ENCODE measurements around the gene TRAF5.
A peak's percentile ranks its signal among the peaks of the same experiment; 100 is the strongest.

The TRAF5 gene, protein sequence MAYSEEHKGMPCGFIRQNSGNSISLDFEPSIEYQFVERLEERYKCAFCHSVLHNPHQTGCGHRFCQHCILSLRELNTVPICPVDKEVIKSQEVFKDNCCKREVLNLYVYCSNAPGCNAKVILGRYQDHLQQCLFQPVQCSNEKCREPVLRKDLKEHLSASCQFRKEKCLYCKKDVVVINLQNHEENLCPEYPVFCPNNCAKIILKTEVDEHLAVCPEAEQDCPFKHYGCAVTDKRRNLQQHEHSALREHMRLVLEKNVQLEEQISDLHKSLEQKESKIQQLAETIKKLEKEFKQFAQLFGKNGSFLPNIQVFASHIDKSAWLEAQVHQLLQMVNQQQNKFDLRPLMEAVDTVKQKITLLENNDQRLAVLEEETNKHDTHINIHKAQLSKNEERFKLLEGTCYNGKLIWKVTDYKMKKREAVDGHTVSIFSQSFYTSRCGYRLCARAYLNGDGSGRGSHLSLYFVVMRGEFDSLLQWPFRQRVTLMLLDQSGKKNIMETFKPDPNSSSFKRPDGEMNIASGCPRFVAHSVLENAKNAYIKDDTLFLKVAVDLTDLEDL

DNA sequence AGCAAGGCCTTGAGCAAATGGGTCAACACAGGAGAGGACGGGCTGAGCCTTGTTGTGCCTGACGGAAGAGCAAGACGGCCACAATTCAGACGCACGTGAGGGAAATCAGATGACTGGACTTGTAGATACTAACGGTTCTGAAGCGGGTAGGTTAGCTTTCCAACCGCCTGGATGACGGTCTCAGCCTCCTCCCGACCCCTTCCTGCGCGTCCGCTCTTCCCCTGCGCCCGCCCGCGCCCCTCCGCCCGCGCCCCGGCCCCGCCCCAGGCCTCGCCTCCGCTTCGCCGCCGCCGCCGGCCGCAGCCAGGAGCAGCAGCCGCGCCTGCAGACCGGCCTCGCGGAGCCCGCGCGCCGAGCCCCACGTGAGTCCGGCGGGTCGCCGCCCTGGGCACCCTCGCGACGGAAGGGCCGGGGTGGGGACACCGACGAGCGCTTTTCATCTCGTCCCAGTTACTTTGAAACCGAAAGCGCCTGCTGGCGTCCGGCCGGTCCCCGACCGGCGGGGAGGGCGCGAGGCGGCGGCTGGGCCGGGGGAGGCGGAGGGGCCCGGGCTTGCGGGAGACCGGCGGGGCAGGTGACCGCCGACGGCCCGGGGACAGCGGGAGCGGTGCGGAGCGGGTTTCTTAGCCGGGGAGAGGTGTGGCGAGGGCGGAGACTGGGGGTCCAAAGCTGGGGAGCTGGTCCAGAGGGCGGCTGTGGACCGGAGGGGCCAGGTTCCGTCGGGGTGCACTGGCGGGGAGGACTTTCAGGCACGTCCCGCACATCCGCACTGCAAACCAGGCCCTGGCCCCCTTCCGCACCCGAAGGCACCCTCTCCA lies at the start of gene TRAF5:
TRAF5 (plus strand) TSS at position 306 of the 818 bp plus-strand sequence. CDS start 26,407 bp downstream, outside the sequence.
- peak within 1 kb of the TSS; percentile 93 for H3K4me3 Mint-ChIP-seq
- H3K36me3 Mint-ChIP-seq (ENCODE audit: low read depth): peaks cover 21% of the 10 kb centered on the region
- H3K27me3 Mint-ChIP-seq (ENCODE audit: low read depth): no peaks in the 10 kb centered on the region
- H3K27ac Mint-ChIP-seq: peak within 1 kb of the TSS; percentile 91
- no peaks in the 10 kb centered on the region for H3K9me3 Mint-ChIP-seq
- peaks cover 60% of the 10 kb centered on the region for H3K4me1 Mint-ChIP-seq (ENCODE audit: low read depth)

DNA sequence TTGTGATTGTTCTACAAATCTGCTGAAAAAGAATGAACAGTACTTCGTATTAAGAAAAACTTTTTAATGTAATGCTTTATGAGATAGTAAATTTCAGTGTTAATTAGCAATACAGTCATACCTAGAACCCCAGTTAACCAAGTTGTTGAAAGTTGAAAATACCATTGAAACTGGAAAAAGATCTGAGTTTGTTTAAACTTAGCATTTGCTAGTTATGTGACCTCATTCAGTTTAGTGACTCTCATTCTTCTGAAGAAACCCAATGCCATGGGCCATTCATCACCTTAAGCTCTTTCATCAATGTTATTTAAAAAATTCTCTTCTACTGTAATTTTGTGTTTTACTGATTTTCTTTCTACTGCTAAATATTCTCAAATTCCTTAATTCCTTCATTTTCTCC lies 47.3 kb upstream of the TRAF5 start:
- Mint-ChIP-seq H3K36me3 (ENCODE audit: low read depth) (peaks cover 12% of the 10 kb centered on the region), H3K27me3 (ENCODE audit: low read depth) (no peaks in the 10 kb centered on the region), H3K9me3 (no peaks in the 10 kb centered on the region), H3K27ac (no peak overlapping the region), H3K4me3 (no peak overlapping the region), H3K4me1 (ENCODE audit: low read depth) (no peaks in the 10 kb centered on the region)

DNA sequence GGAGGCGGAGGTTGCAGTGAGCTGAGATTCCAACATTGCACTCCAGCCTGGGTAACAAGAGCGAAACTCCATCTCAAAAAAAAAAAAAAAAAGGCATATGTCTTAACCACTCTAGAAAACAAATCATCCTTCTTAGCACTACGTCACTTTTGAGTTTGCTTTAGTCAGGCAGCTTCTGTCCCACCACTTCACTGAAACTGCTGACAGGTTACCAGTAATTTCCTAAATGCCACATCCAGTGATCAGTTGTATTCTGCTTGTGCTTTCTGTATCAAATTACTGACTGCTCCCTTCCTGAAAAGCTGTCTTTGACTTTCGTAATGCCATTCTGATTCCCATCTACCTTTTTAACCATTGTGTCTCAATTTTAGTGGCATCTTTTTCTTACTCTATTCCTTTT lies 45.7 kb upstream of the TRAF5 start:
- no peaks in the 10 kb centered on the region for H3K9me3 Mint-ChIP-seq
- H3K4me1 Mint-ChIP-seq (ENCODE audit: low read depth): no peaks in the 10 kb centered on the region
- H3K4me3 Mint-ChIP-seq: no peak overlapping the region
- H3K36me3 Mint-ChIP-seq (ENCODE audit: low read depth): peaks cover 16% of the 10 kb centered on the region
- H3K27me3 Mint-ChIP-seq (ENCODE audit: low read depth): no peaks in the 10 kb centered on the region
- no peak overlapping the region for H3K27ac Mint-ChIP-seq

DNA sequence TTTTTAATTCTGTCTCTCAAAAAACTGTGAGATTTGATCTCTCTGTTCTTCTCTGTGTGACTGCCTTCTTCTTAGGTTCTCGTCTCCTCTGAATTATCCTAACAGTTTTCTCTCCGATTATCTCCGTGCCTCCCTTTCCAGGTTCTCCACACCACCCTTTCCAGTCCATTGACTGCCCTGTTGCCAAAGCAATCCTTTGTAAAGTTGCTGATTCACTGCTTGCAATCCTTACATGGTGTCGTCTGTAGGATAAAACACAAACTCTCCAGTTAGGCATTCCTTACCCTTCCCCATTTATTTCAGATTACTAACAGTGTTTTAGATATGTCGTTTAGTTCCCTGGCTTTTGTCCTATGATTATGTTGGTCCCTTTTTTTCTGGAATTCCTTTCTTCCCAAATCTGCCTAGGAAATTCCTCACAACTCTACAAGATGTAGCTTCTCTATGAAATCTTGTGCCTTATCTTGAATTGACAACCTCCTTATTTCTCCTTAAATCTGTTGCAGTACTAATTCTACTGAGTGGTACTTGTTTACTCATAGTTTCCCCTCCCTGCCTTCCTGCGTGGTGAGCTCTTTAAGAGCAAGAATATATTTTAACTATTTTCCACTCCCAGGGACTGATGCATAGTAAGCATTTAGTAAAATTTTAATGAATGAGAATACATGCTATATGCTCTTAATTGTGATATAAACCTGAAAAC lies 45.2 kb upstream of the TRAF5 start:
- Mint-ChIP-seq H3K27me3 (ENCODE audit: low read depth) (no peaks in the 10 kb centered on the region), H3K4me1 (ENCODE audit: low read depth) (no peaks in the 10 kb centered on the region)

DNA sequence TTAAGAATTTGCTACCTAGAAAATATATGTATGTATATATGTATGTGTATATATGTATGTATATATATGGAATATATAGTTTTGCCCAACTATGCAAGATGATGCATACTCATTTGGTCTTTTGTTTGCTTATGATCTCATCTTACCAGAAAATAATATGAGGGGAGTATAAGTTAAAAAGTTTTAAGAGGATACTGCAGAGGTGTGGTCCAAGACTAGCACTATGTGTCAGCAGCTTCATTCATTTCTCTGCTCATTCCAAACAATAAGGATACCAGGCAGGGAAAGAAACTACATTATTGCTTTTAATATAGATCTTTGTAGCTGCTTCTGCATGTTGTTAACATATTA lies 44.6 kb upstream of the TRAF5 start:
- no peak overlapping the region for H3K27ac Mint-ChIP-seq
- H3K36me3 Mint-ChIP-seq (ENCODE audit: low read depth): peaks cover 22% of the 10 kb centered on the region
- H3K27me3 Mint-ChIP-seq (ENCODE audit: low read depth): no peaks in the 10 kb centered on the region
- no peaks in the 10 kb centered on the region for H3K4me1 Mint-ChIP-seq (ENCODE audit: low read depth)
- no peaks in the 10 kb centered on the region for H3K9me3 Mint-ChIP-seq
- no peak overlapping the region for H3K4me3 Mint-ChIP-seq

More for the DNA sequence above, 45.2 kb upstream of the TRAF5 start:
- Mint-ChIP-seq H3K36me3 (ENCODE audit: low read depth) (peaks cover 18% of the 10 kb centered on the region), H3K4me3 (no peak overlapping the region), H3K9me3 (no peaks in the 10 kb centered on the region), H3K27ac (no peak overlapping the region)

DNA sequence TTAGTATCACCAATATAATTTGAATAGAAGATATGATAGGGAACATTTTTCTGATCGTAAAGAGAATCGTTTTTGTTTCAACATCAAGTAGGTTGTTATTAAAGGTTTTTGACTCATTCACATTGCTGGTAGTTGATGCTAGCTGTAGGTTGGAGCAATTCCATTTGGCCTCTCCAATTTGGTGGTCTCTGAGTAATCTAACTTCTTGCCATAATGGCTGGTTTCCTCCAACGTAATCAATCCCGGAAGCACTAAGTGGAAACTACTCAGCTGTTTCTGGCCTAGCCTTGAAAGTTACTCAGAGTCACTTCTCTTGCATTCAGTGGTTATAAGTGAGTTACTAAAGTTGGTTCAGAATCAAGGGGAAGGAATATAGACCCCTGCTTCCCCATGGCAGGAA lies 41.4 kb upstream of the TRAF5 start:
- H3K9me3 Mint-ChIP-seq: no peaks in the 10 kb centered on the region
- peaks cover 22% of the 10 kb centered on the region for H3K36me3 Mint-ChIP-seq (ENCODE audit: low read depth)
- H3K27ac Mint-ChIP-seq: no peak overlapping the region

DNA sequence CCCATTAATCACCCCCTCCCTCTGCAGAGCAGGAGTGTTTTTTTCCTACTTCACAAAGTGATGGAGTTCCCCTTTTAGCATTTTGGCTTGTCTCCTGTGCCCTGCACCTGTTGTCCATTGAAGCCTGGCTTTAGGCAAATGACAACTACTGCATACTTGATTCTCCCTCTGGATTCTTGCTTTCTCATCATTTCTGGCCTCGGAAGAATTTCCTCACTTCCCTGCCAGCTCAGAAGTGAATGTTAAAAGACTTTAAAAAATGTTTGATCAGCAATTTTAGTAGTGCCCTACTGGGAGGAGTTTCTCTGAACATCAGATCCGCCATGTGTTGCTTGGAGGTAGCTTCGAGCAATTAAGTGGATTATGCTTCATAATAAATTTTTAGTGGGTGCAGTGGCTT lies 39.4 kb upstream of the TRAF5 start:
- Mint-ChIP-seq H3K27me3 (ENCODE audit: low read depth) (no peaks in the 10 kb centered on the region), H3K9me3 (no peaks in the 10 kb centered on the region), H3K4me1 (ENCODE audit: low read depth) (peaks cover 1% of the 10 kb centered on the region), H3K4me3 (no peak overlapping the region), H3K36me3 (ENCODE audit: low read depth) (peaks cover 34% of the 10 kb centered on the region), H3K27ac (no peak overlapping the region)

More for the DNA sequence above, 41.4 kb upstream of the TRAF5 start:
- Mint-ChIP-seq H3K27me3 (ENCODE audit: low read depth) (no peaks in the 10 kb centered on the region), H3K4me1 (ENCODE audit: low read depth) (no peaks in the 10 kb centered on the region), H3K4me3 (no peak overlapping the region)

DNA sequence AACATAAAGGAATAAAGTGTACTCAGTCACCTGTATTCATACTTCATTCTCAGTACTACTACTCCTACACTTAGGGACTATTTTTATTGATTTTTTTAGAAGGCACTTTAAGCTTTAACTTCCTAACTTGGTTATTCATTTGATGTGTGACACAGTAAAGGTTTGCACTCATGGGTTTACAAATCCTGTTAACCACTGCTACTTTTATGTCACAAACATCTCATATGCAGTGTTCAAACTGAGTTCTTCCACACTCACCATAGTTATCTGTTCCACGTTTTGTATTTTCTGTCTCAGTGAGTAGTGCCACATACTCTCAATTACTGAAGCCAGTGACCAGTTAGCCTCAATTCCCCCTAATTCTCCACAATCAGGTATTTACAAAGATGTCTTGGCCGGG lies 34.2 kb upstream of the TRAF5 start:
- Mint-ChIP-seq H3K9me3 (no peaks in the 10 kb centered on the region), H3K36me3 (ENCODE audit: low read depth) (peaks cover 34% of the 10 kb centered on the region), H3K4me1 (ENCODE audit: low read depth) (peaks cover 3% of the 10 kb centered on the region), H3K4me3 (no peak overlapping the region), H3K27me3 (ENCODE audit: low read depth) (no peaks in the 10 kb centered on the region), H3K27ac (no peak overlapping the region)

DNA sequence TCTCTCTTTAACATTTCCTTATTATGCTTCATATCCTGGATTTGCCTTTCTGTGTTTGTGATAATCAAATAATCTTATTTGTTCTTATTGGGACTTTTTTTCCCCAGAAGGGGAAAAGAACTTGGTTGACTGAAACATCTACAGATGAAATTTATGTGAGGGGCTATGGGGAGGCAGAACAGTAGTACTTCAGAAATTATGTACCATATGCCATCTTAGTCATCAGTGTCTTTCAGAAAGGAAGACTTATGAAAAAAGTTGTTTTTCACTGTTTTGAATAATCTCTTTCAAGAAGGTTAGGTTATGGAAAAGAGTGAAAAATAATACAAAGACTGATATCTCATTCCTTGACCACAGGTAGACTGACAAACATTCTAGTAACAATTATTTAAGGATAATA lies 30.2 kb upstream of the TRAF5 start:
- Mint-ChIP-seq H3K27ac (no peak overlapping the region), H3K27me3 (ENCODE audit: low read depth) (no peaks in the 10 kb centered on the region), H3K4me1 (ENCODE audit: low read depth) (peaks cover 3% of the 10 kb centered on the region), H3K36me3 (ENCODE audit: low read depth) (peaks cover 38% of the 10 kb centered on the region), H3K9me3 (no peaks in the 10 kb centered on the region), H3K4me3 (no peak overlapping the region)

DNA sequence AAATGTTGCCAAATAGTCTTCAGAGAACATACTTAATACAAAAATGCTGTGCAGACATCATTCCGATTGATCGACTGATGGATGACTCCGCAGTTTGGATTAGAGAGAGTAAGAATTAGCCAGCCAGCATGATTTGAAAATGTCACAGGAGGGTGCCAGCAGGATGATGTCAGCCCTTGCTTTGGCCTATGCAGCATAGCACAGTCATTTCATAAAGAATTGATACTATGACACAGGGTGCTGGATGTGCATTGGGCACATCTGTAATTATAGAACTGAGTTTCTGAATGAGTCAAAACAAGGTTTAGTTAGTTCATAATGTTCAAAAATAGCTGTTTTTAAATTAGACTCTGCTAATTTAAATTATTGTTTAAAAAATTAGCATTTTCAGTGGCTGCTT lies 21.6 kb upstream of the TRAF5 start:
- H3K27ac Mint-ChIP-seq: no peak overlapping the region
- peaks cover 13% of the 10 kb centered on the region for H3K4me1 Mint-ChIP-seq (ENCODE audit: low read depth)
- no peaks in the 10 kb centered on the region for H3K27me3 Mint-ChIP-seq (ENCODE audit: low read depth)
- no peaks in the 10 kb centered on the region for H3K9me3 Mint-ChIP-seq
- no peak overlapping the region for H3K4me3 Mint-ChIP-seq
- peaks cover 35% of the 10 kb centered on the region for H3K36me3 Mint-ChIP-seq (ENCODE audit: low read depth)

DNA sequence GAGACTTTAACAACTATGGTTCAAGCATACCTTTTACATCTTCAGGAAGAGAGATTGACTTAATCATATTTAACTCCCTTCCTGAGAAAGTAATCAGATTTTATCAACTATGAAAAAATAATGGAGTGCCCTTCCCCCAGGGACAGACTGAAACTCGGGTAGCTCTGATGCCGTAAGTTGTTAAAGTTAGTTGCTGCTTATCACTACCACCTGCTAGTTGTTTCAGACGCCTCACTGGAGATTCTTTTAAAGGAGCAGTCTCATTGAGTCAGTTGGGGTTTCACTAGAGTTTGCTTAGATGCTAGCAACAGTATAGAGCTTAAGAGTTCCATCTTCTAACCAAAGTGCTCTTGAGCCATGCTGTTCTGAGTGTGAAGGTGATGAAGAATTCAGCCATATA lies 17.0 kb upstream of the TRAF5 start:
- Mint-ChIP-seq H3K9me3 (no peaks in the 10 kb centered on the region), H3K4me1 (ENCODE audit: low read depth) (peaks cover 5% of the 10 kb centered on the region), H3K36me3 (ENCODE audit: low read depth) (peaks cover 28% of the 10 kb centered on the region), H3K4me3 (no peak overlapping the region), H3K27ac (no peak overlapping the region), H3K27me3 (ENCODE audit: low read depth) (no peaks in the 10 kb centered on the region)

DNA sequence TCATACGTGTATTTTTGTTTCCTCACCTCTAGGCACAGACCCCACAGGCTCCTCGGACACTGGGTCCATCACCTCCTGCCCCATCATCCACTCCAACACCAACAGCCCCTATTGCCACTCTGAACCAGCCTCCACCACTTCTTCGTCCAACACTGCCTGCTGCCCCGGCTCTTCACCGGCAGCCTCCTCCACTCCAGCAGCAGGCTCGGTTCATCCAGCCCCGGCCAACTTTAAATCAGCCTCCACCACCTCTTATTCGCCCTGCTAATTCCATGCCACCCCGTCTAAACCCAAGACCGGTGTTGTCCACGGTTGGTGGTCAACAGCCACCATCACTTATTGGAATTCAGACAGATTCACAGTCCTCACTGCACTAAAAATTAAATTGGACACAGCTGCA lies 13.2 kb upstream of the TRAF5 start:
- peaks cover 19% of the 10 kb centered on the region for H3K36me3 Mint-ChIP-seq (ENCODE audit: low read depth)

DNA sequence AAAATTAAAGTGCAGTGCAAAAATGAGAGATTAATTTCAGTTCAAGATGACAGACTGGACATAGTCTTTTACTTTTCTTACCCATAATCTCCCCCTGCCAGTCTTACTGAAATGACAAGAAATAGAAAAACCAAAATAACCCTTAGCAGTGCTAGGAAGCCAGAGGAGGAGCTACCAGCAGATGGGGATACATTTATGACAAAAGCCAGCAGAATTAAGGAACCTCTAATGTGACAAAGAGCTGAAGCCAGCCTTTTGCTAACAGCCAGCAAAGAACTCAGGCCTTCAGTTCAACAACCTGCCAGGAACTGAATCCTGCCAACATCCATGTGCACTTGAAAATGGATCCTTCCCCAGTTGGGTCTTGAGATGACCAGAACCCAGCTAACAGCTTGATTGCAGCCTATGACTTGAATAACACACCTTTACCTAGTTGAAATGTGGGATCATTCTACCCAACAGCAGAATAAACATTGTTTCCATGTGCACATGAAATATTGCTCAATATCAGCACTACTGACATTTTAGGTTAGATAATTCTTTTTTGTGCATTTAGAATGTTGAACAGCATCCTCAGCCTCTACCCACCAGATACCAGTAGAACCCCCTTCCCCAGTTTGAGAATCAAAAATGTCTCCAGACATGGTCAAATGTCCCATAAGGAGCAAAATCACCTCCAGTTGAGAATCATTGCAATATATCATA lies 7.9 kb upstream of the TRAF5 start:
- no peak overlapping the region for H3K27ac Mint-ChIP-seq
- H3K27me3 Mint-ChIP-seq (ENCODE audit: low read depth): no peaks in the 10 kb centered on the region
- H3K9me3 Mint-ChIP-seq: no peaks in the 10 kb centered on the region
- H3K4me1 Mint-ChIP-seq (ENCODE audit: low read depth): peaks cover 15% of the 10 kb centered on the region
- no peak overlapping the region for H3K4me3 Mint-ChIP-seq
- H3K36me3 Mint-ChIP-seq (ENCODE audit: low read depth): peaks cover 3% of the 10 kb centered on the region

More for the DNA sequence above, 13.2 kb upstream of the TRAF5 start:
- no peak overlapping the region for H3K4me3 Mint-ChIP-seq
- H3K27me3 Mint-ChIP-seq (ENCODE audit: low read depth): no peaks in the 10 kb centered on the region
- no peak overlapping the region for H3K27ac Mint-ChIP-seq
- H3K4me1 Mint-ChIP-seq (ENCODE audit: low read depth): peaks cover 2% of the 10 kb centered on the region
- no peaks in the 10 kb centered on the region for H3K9me3 Mint-ChIP-seq

DNA sequence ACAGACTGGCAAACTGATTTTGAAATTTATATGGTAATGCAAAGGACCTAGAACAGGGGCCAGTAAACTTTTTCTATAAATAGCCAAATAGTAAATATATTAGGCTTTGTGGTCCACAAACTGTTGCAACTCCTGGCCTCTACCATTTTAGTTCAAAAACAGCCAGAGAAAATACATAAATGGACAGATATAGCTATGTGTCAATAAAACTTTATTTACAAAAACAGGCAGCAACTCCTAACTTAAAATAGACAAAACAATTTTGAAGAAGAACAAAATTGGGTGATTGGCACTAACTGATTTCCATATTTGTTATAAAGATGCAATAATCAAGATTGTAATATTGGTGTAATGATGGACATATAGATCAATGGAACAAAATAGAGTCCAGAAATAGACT lies 6.7 kb upstream of the TRAF5 start:
- Mint-ChIP-seq H3K27me3 (ENCODE audit: low read depth) (no peaks in the 10 kb centered on the region), H3K9me3 (no peaks in the 10 kb centered on the region), H3K36me3 (ENCODE audit: low read depth) (peaks cover 1% of the 10 kb centered on the region), H3K27ac (no peak overlapping the region), H3K4me3 (no peak overlapping the region), H3K4me1 (ENCODE audit: low read depth) (peaks cover 19% of the 10 kb centered on the region)
